Measurements from ENCODE around the gene SCAF11.

SCAF11 gene

DNA sequence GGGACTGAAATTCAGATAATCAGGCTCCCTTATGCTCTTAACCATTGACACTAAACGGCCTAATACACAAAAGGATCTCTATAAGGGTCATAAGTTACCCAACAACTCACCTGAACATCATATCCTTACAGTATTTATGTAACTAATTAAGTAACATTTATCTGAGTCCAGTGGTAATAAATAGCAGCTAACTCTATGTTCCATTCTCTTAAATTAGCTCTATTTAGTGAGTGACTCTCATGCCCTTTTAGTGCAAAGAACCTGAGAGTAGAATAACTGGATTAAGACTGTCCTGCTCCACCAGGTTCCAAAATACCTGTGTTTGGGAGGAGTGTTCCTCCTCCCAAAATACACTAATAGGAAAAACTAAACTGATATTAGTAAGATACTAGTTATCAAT, 9.8 kb downstream of the SCAF11 start:
- DNase-seq (ENCODE audit: low read depth in 2 of 2), result no peak
- no peak overlapping the region for H3K4me3 ChIP-seq (replicated peaks in 1 of 2; ENCODE audit: low read depth in 2 of 2, low read length in 2 of 2)
- TF ChIP-seq, protein P1, sequence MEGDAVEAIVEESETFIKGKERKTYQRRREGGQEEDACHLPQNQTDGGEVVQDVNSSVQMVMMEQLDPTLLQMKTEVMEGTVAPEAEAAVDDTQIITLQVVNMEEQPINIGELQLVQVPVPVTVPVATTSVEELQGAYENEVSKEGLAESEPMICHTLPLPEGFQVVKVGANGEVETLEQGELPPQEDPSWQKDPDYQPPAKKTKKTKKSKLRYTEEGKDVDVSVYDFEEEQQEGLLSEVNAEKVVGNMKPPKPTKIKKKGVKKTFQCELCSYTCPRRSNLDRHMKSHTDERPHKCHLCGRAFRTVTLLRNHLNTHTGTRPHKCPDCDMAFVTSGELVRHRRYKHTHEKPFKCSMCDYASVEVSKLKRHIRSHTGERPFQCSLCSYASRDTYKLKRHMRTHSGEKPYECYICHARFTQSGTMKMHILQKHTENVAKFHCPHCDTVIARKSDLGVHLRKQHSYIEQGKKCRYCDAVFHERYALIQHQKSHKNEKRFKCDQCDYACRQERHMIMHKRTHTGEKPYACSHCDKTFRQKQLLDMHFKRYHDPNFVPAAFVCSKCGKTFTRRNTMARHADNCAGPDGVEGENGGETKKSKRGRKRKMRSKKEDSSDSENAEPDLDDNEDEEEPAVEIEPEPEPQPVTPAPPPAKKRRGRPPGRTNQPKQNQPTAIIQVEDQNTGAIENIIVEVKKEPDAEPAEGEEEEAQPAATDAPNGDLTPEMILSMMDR (IDR thresholded peaks at IDR 0.05; ENCODE audit: low read depth, low read length), result no peak

DNA sequence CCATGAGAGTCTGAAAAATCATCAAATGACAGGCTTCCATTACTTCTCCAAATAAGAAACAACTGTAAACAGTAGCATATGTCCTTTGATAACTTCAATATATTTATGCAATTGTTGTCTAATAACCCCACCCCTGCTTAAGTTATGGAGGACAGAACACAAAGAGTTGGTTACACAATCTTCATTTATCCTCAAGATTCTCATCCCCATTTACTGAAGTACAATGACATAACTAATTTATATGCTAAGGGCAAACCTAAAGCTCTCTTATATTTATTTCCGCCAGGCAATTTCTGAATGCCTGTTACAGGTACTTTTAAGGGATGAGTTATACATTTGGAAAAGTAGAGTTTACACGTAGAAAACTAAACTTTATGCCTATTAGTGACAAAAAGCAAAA, 12.3 kb downstream of the SCAF11 start:
- no peak overlapping the region for H3K4me3 ChIP-seq (replicated peaks in 1 of 2; ENCODE audit: low read depth in 2 of 2, low read length in 2 of 2)
- no peak for DNase-seq (ENCODE audit: low read depth in 2 of 2)
- TF ChIP-seq, protein P1 (IDR thresholded peaks at IDR 0.05; ENCODE audit: low read depth, low read length), result no peak

- no peak for DNase-seq (ENCODE audit: low read depth in 2 of 2)
- H3K4me3 ChIP-seq (replicated peaks in 1 of 2; ENCODE audit: low read depth in 2 of 2, low read length in 2 of 2), result no peak overlapping the region
- TF ChIP-seq, protein P1 (IDR thresholded peaks at IDR 0.05; ENCODE audit: low read depth, low read length), result no peak
Measured at GRCh38 chr12:45977620-45978019, 12.8 kb downstream of the SCAF11 start.

DNA sequence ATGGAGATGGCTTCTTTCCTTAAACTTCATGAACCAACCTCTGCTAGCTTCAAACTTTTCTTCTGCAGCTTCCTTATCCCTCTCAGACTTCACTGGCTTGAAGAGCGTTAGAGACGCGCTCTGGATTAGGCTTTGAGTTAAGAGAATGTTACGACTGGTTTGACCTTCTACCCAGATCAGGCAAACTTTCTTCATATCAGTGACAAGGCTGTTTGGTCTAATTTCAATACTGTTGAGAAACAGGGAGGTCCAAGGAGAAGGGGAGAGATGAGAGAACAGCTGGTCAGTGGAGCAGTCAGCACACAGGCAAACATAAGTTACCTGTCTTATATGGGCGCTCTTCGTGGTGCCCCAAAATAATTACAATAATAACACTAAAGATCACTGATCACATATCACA, 14.9 kb downstream of the SCAF11 start:
- TF ChIP-seq, protein P1 (IDR thresholded peaks at IDR 0.05; ENCODE audit: low read depth, low read length), result no peak
- H3K4me3 ChIP-seq (replicated peaks in 1 of 2; ENCODE audit: low read depth in 2 of 2, low read length in 2 of 2), result no peak overlapping the region
- DNase-seq (ENCODE audit: low read depth in 2 of 2), result no peak

GRCh38 chr12:45974883-45975282, 15.5 kb downstream of the SCAF11 start:
- H3K4me3 ChIP-seq (replicated peaks in 1 of 2; ENCODE audit: low read depth in 2 of 2, low read length in 2 of 2), result no peak overlapping the region
- no peak for DNase-seq (ENCODE audit: low read depth in 2 of 2)
- TF ChIP-seq, protein P1 (IDR thresholded peaks at IDR 0.05; ENCODE audit: low read depth, low read length), result no peak

GRCh38 chr12:45974171-45974719, 16.1 kb downstream of the SCAF11 start:
- no peak overlapping the region for H3K4me3 ChIP-seq (replicated peaks in 1 of 2; ENCODE audit: low read depth in 2 of 2, low read length in 2 of 2)
- TF ChIP-seq, protein P1 (IDR thresholded peaks at IDR 0.05; ENCODE audit: low read depth, low read length), result no peak
- DNase-seq (ENCODE audit: low read depth in 2 of 2), result no peak

- no peak overlapping the region for H3K4me3 ChIP-seq (replicated peaks in 1 of 2; ENCODE audit: low read depth in 2 of 2, low read length in 2 of 2)
- TF ChIP-seq, protein P1 (IDR thresholded peaks at IDR 0.05; ENCODE audit: low read depth, low read length), result no peak
- DNase-seq (ENCODE audit: low read depth in 2 of 2), result peak in 1 of 2 donors; percentile 53
Measured at GRCh38 chr12:45973526-45973925, 16.8 kb downstream of the SCAF11 start.

All from cardiac fibroblast (primary cell).